GM18951 (cell line): Measurements from ENCODE around the gene CYP3A7.
"Not testable (repeated sequence)": the region's sequence is repeated elsewhere in the genome, so short reads cannot be mapped to it uniquely, and the experiment has no call there.

Experiments used
- POLR2A ChIP-seq: IDR thresholded peaks from 4 replicates; pipeline ENCODE4 v1.6.1; 2011; ENCODE audit warnings: mild to moderate bottlenecking; ENCODE audit not compliant: insufficient read length, insufficient read depth; ENCODE audit errors: extremely low read depth
- in situ Hi-C: fragments of 300-500 bp; cut with MboI; formaldehyde crosslinking; loops from one replicate; pipeline ENCODE4 v1.12.0; 2022; ENCODE audit warnings: low sequenced_read_pairs, mixed read lengths, inconsistent platforms; ENCODE audit not compliant: unreplicated experiment

The CYP3A7 gene

GRCh38 chr7:99707096-99707495 is 27.9 kb downstream of the CYP3A7 start:
- TF ChIP-seq POLR2A, result no peak
- in situ Hi-C loops, result no loop called here

GRCh38 chr7:99699946-99700345 is 35.0 kb downstream of the CYP3A7 start:
- in situ Hi-C loops, result no loop called here
- TF ChIP-seq POLR2A, result no peak

GRCh38 chr7:99698867-99699730 is 35.9 kb downstream of the CYP3A7 start:
- in situ Hi-C loops, result not testable (repeated sequence)

GRCh38 chr7:99694912-99695304 is 40.1 kb downstream of the CYP3A7 start:
- TF ChIP-seq POLR2A, result no peak
- in situ Hi-C loops, result no loop called here

GRCh38 chr7:99694201-99694911 is 40.6 kb downstream of the CYP3A7 start:
- in situ Hi-C loops, result no loop called here
- TF ChIP-seq POLR2A, result no peak

GRCh38 chr7:99693427-99694200 is 41.4 kb downstream of the CYP3A7 start:
- TF ChIP-seq POLR2A, result no peak
- in situ Hi-C loops, result no loop called here

GRCh38 chr7:99693100-99693426 is 41.9 kb downstream of the CYP3A7 start:
- in situ Hi-C loops, result no loop called here

GRCh38 chr7:99692563-99692962 is 42.4 kb downstream of the CYP3A7 start:
- in situ Hi-C loops, result not testable (repeated sequence)

More at GRCh38 chr7:99693100-99693426, 41.9 kb downstream of the CYP3A7 start:
- no peak for TF ChIP-seq POLR2A

GRCh38 chr7:99691658-99692057 is 43.3 kb downstream of the CYP3A7 start:
- in situ Hi-C loops, result not testable (repeated sequence)

GRCh38 chr7:99690918-99691317 is 44.1 kb downstream of the CYP3A7 start:
- in situ Hi-C loops, result not testable (repeated sequence)

- in situ Hi-C loops, result not testable (repeated sequence)
Measured at GRCh38 chr7:99685871-99686608, 49.0 kb downstream of the CYP3A7 start.

GRCh38 chr7:99685129-99685758 is 49.8 kb downstream of the CYP3A7 start:
- TF ChIP-seq POLR2A, result no peak
- in situ Hi-C loops, result no loop called here
